SU-DHL-6 (cell line): ENCODE measurements around the gene CCDC88C.
A peak's percentile ranks its signal among the peaks of the same experiment; 100 is the strongest.

Experiments used
- H2AFZ ChIP-seq: fragments of 200-600 bp; sonication (generic); 2 replicates; pipeline ENCODE4 v1.6.1; 2014; ENCODE audit warnings: low read depth, mild to moderate bottlenecking, moderate library complexity, mixed read lengths, antibody characterized with exemption, low read length; ENCODE audit not compliant: severe bottlenecking
- H3F3A ChIP-seq: fragments of 200-600 bp; shearing (Covaris generic); 2 replicates; pipeline ENCODE4 v1.6.0; 2016; ENCODE audit warnings: antibody characterized with exemption, mild to moderate bottlenecking; ENCODE audit not compliant: insufficient read depth
- H3K27ac ChIP-seq: fragments of 200-600 bp; sonication (generic); 2 replicates; pipeline ENCODE4 v1.5.1; 2016; ENCODE audit warnings: low read depth, mild to moderate bottlenecking, low read length, moderate library complexity, mixed read lengths
- H3K27me3 ChIP-seq: fragments of 200-600 bp; sonication (generic), shearing (Covaris generic); 2 replicates; pipeline ENCODE4 v1.6.0; 2014; ENCODE audit warnings: mild to moderate bottlenecking, low read length
- H3K36me3 ChIP-seq: fragments of 200-600 bp; sonication (generic); 2 replicates; pipeline ENCODE4 v1.6.1; 2014; ENCODE audit warnings: mild to moderate bottlenecking, low read length, mixed read lengths
- H3K4me2 ChIP-seq: fragments of 300-600, 200-600 bp; shearing (Covaris generic), sonication (generic); 2 replicates; pipeline ENCODE4 v1.6.0; 2014; ENCODE audit warnings: low read length, low read depth, mild to moderate bottlenecking; ENCODE audit not compliant: poor library complexity, severe bottlenecking
- H3K4me3 ChIP-seq: fragments of 200-600 bp; sonication (generic); 2 replicates; pipeline ENCODE4 v1.5.1; 2014; ENCODE audit warnings: antibody characterized with exemption, low read length, mild to moderate bottlenecking, mixed read lengths; ENCODE audit not compliant: insufficient read depth, poor library complexity, severe bottlenecking
- H3K79me2 ChIP-seq: fragments of 200-600 bp; sonication (generic); 2 replicates; pipeline ENCODE4 v1.6.1; 2014; ENCODE audit warnings: mild to moderate bottlenecking, low read length, moderate library complexity; ENCODE audit not compliant: insufficient read depth
- H3K9ac ChIP-seq: fragments of 200-600 bp; sonication (generic); 2 replicates; pipeline ENCODE4 v1.7.0; 2014; ENCODE audit warnings: mild to moderate bottlenecking, low read length
- H3K9me2 ChIP-seq: fragments of 200-600 bp; sonication (generic); replicated peaks from 2 replicates; pipeline ENCODE4 v1.6.1; 2014; ENCODE audit warnings: low read length; ENCODE audit not compliant: insufficient read depth
- H3K9me3 ChIP-seq: fragments of 200-600 bp; sonication (generic); 2 replicates; pipeline ENCODE4 v1.6.1; 2014; ENCODE audit warnings: low read length, mixed read lengths; ENCODE audit not compliant: insufficient read depth
- H4K20me1 ChIP-seq: fragments of 200-600 bp; sonication (generic); 2 replicates; pipeline ENCODE4 v1.6.1; 2014; ENCODE audit warnings: low read depth, mild to moderate bottlenecking, antibody characterized with exemption, low read length, moderate library complexity, mixed read lengths
- CTCF ChIP-seq: fragments of 200-600 bp; sonication (generic); IDR thresholded peaks from one replicate; pipeline ENCODE4 v1.5.1; 2017; ENCODE audit warnings: antibody characterized with exemption, mild to moderate bottlenecking, low read length, moderate library complexity; ENCODE audit not compliant: insufficient read depth, poor library complexity, severe bottlenecking
- EZH2phosphoT487 ChIP-seq: fragments of 200-600 bp; sonication (generic), shearing (Covaris generic); conservative IDR thresholded peaks from 2 replicates; pipeline ENCODE4 v1.6.1; 2018; ENCODE audit warnings: mild to moderate bottlenecking, antibody characterized with exemption, low read length, moderate library complexity, mixed read lengths

The CCDC88C gene

DNA sequence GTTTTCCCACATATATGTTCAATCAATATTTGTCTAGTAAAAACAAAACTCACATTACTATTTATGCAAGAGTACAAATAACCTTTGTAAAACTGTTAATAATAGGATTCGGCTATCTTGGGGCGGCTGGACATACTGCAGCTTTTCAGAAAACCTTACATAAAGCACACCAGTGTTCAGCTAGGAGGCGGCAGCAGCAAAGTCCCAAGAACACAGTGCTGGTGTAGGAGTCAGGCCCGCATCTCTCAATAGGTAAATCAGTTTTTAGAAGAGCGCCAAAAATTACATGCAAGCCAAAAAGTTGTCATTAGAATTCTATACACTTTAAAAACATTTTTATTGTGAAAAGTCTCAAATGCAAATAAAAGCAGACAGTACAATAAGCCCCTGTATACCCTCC, 37.5 kb downstream of the CCDC88C start:
- H3K9me2 ChIP-seq = no peaks in the 10 kb centered on the region
- peaks cover 35% of the 10 kb centered on the region for H3F3A ChIP-seq
- H3K9ac ChIP-seq = no peak overlapping the region
- H3K4me3 ChIP-seq = no peak overlapping the region
- H4K20me1 ChIP-seq = peaks cover 20% of the 10 kb centered on the region; the same call in 1 of the 2 replicates
- H3K27me3 ChIP-seq = no peaks in the 10 kb centered on the region
- peak overlapping the region; percentile 30; the same call in 1 of the 2 replicates for H3K27ac ChIP-seq
- H3K4me2 ChIP-seq = no peak overlapping the region
- 0 out of 2 replicates have a peak, but pooled peaks cover 3% of the 10 kb centered on the region for H3K36me3 ChIP-seq
- H3K79me2 ChIP-seq = peaks cover 98% of the 10 kb centered on the region
- no peaks in the 10 kb centered on the region for H3K9me3 ChIP-seq
- TF ChIP-seq CTCF (no peak), EZH2phosphoT487 (no peak)
- no peak overlapping the region for H2AFZ ChIP-seq

GRCh38 chr14:91379579-91379932, 38.1 kb downstream of the CCDC88C start:
- Histone ChIP-seq H3K27ac (no peak overlapping the region), H3K79me2 (peaks cover 98% of the 10 kb centered on the region)

GRCh38 chr14:91378930-91379578, 38.6 kb downstream of the CCDC88C start:
- H2AFZ ChIP-seq = no peak overlapping the region
- H3K36me3 ChIP-seq = 0 out of 2 replicates have a peak, but pooled peaks cover 3% of the 10 kb centered on the region
- H3F3A ChIP-seq = peaks cover 46% of the 10 kb centered on the region
- H3K79me2 ChIP-seq = peaks cover 98% of the 10 kb centered on the region
- H3K9ac ChIP-seq = no peak overlapping the region
- H3K27me3 ChIP-seq = no peaks in the 10 kb centered on the region
- H3K9me3 ChIP-seq = no peaks in the 10 kb centered on the region
- H4K20me1 ChIP-seq = peaks cover 14% of the 10 kb centered on the region; the same call in 1 of the 2 replicates
- H3K4me3 ChIP-seq = no peak overlapping the region
- no peak for TF ChIP-seq EZH2phosphoT487
- no peak for TF ChIP-seq CTCF
- peak overlapping the region; percentile 56 for H3K4me2 ChIP-seq
- H3K9me2 ChIP-seq = no peaks in the 10 kb centered on the region
- H3K27ac ChIP-seq = peak overlapping the region; percentile 36; the same call in 1 of the 2 replicates

More at GRCh38 chr14:91379579-91379932, 38.1 kb downstream of the CCDC88C start:
- Histone ChIP-seq H3K36me3 (0 out of 2 replicates have a peak, but pooled peaks cover 3% of the 10 kb centered on the region), H3K9ac (no peak overlapping the region), H3K9me3 (no peaks in the 10 kb centered on the region), H3K4me3 (no peak overlapping the region), H2AFZ (no peak overlapping the region), H3F3A (peaks cover 41% of the 10 kb centered on the region), H3K9me2 (no peaks in the 10 kb centered on the region), H3K27me3 (no peaks in the 10 kb centered on the region), H4K20me1 (peaks cover 15% of the 10 kb centered on the region; the same call in 1 of the 2 replicates), H3K4me2 (no peak overlapping the region)
- TF ChIP-seq CTCF (no peak), EZH2phosphoT487 (no peak)
